HL-60 (cell line): ENCODE data around the gene WNT11.

ENCODE experiments used
- DNase-seq, 2 experiments: peaks; one replicate each; pipeline ENCODE4 v3.0.0-alpha.2; 2010 to 2020; ENCODE audit warnings: low read depth in 1 of 2, low spot score in 1 of 2
- H3K27ac ChIP-seq: fragments of 250-450 bp; sonication (Bioruptor Pico); replicated peaks from 2 replicates; pipeline ENCODE4 v1.5.1; 2020; ENCODE audit warnings: mild to moderate bottlenecking, moderate library complexity
- H3K27me3 ChIP-seq: fragments of 250-450 bp; sonication (Bioruptor Pico); 2 replicates; pipeline ENCODE4 v1.5.1; 2021; ENCODE audit warnings: mild to moderate bottlenecking, moderate library complexity; ENCODE audit not compliant: insufficient read depth, poor library complexity, severe bottlenecking
- H3K4me3 ChIP-seq: replicated peaks from 2 replicates; pipeline ENCODE4 v1.5.1; 2011; ENCODE audit warnings: mild to moderate bottlenecking, control low read depth, low read length; ENCODE audit not compliant: insufficient read depth
- CTCF ChIP-seq: IDR thresholded peaks from one replicate; pipeline ENCODE4 v1.5.1; 2011; ENCODE audit warnings: low read length, control low read depth, inconsistent platforms; ENCODE audit not compliant: insufficient read depth
- GABPA ChIP-seq: IDR thresholded peaks from 2 replicates; pipeline ENCODE4 v1.6.1; 2012; ENCODE audit warnings: low read depth
- POLR2AphosphoS5 ChIP-seq: IDR thresholded peaks from 2 replicates; pipeline ENCODE4 v1.6.1; 2012; ENCODE audit warnings: low read depth
- REST ChIP-seq: IDR thresholded peaks from 2 replicates; pipeline ENCODE4 v1.6.1; 2012; ENCODE audit warnings: low read depth; ENCODE audit not compliant: insufficient replicate concordance
- SPI1 ChIP-seq: IDR thresholded peaks from 2 replicates; pipeline ENCODE4 v1.6.1; 2012; ENCODE audit warnings: low read depth, mild to moderate bottlenecking, borderline replicate concordance

The WNT11 gene

GRCh38 chr11:76216536-76217325 is 10.4 kb upstream of the WNT11 start:
- H3K4me3 ChIP-seq = no peak overlapping the region
- TF ChIP-seq POLR2AphosphoS5 = no peak
- no peak for TF ChIP-seq REST
- TF ChIP-seq GABPA = no peak
- TF ChIP-seq SPI1 = no peak
- no peak for TF ChIP-seq CTCF
- H3K27ac ChIP-seq = no peak overlapping the region
- no peak for DNase-seq
- H3K27me3 ChIP-seq = peaks cover 12% of the 10 kb centered on the region

DNA sequence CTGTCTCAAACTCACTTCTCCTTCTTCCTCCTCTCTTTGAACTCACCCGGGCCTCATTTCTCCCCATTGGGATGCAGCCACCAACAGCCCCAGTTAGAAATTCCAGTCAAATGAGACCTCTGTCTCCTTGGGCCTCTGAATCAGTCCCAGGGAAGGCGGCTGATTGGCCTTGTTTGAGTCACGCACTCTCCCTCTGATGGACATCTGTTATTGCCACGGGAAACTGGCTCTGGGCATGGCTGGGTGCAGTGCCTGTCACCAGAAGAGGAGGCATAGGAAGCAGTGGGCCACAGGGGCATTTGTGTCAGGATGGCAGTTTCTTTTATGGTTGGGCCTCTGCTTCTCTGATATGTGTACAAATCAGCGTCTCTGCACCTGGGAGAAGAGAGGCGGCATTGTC is 9.6 kb upstream of the WNT11 start:
- peaks cover 18% of the 10 kb centered on the region for H3K27me3 ChIP-seq
- H3K4me3 ChIP-seq = no peak overlapping the region
- no peak for DNase-seq

GRCh38 chr11:76214968-76215548 is 8.8 kb upstream of the WNT11 start:
- TF ChIP-seq POLR2AphosphoS5 = no peak
- no peak for TF ChIP-seq REST
- no peak for TF ChIP-seq CTCF
- TF ChIP-seq SPI1 = no peak
- TF ChIP-seq GABPA = no peak
- peak in 1 of 2 experiments; percentile 43 for DNase-seq
- no peak overlapping the region for H3K4me3 ChIP-seq
- no peak overlapping the region for H3K27ac ChIP-seq
- peaks cover 20% of the 10 kb centered on the region for H3K27me3 ChIP-seq

More for the DNA sequence above, 9.6 kb upstream of the WNT11 start:
- TF ChIP-seq POLR2AphosphoS5 = no peak
- no peak overlapping the region for H3K27ac ChIP-seq

DNA sequence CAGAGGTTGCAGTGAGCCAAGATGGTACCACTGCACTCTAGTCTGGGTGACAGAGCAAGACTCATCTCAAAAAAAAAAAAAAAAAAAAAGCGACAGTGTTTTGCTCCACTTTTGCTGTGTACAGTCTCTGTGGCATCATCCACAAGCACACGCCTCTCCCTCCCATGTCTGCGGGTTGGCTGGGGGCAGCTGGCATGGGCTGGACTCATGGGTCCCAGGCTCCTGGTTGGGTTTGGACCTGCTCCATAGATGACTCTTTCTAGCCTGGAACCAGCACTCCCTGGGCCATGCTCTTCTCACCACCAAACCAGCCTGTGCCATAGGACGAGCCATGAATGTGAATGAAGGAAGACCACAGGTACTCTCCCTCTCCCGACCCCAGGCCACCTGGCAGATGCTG is 7.9 kb upstream of the WNT11 start:
- peaks cover 27% of the 10 kb centered on the region for H3K27me3 ChIP-seq

More for the DNA sequence above, 7.9 kb upstream of the WNT11 start:
- DNase-seq = no peak
- Histone ChIP-seq H3K4me3 (no peak overlapping the region), H3K27ac (no peak overlapping the region)
- TF ChIP-seq SPI1 (no peak), CTCF (no peak), GABPA (no peak), REST (no peak), POLR2AphosphoS5 (no peak)
